PC-9 (cell line): Measurements from ENCODE around the gene STING1. TPM values are rescaled to one million over a fixed set of nuclear protein-coding genes. Genes with fewer than 3 reads are reported as not detected.
"Not testable (repeated sequence)": the region's sequence is repeated elsewhere in the genome, so short reads cannot be mapped to it uniquely, and the experiment has no call there.

Source experiments
- BruUV-seq: library from RNA; stranded (reverse); fragments of 400-500 nt; replicated peaks from 2 replicates; lab custom pipeline; 2021; lab: Mats Ljungman, UMichigan
- CTCF ChIA-PET: fragments of 300-600 bp; sonication (Branson Sonifier 250); formaldehyde crosslinking; loops from one replicate; lab custom pipeline; 2022; ENCODE audit warnings: antibody characterized with exemption; lab: Charles Lee
- POLR2A ChIA-PET: fragments of 300-600 bp; sonication (Branson Sonifier 250); formaldehyde crosslinking; loops from one replicate; lab custom pipeline; 2022; ENCODE audit warnings: antibody characterized with exemption; ENCODE audit not compliant: unreplicated experiment; lab: Charles Lee
- DNase-seq, 2 experiments: peaks; one replicate each; pipeline versions ENCODE4 v3.0.0 to v3.0.0-alpha.2; 2015 to 2022; ENCODE audit warnings: mixed read lengths in 1 of 2
- H2AFZ ChIP-seq: fragments of 200-600 bp; sonication (generic); 2 replicates; pipeline ENCODE4 v1.8.1; 2017; ENCODE audit warnings: antibody characterized with exemption
- H3F3A ChIP-seq: fragments of 200-600 bp; sonication (generic); 2 replicates; pipeline ENCODE4 v1.8.1; 2017; ENCODE audit warnings: antibody characterized with exemption, mild to moderate bottlenecking, low read depth; ENCODE audit not compliant: insufficient read depth
- H3K27ac ChIP-seq: fragments of 200-600 bp; sonication (generic); 2 replicates; pipeline ENCODE4 v1.6.1; 2016; ENCODE audit warnings: mixed run types
- H3K27me3 ChIP-seq: fragments of 200-600 bp; sonication (generic); 2 replicates; pipeline ENCODE4 v1.6.1; 2016; ENCODE audit warnings: low read depth, mixed run types; ENCODE audit not compliant: insufficient read depth
- H3K36me3 ChIP-seq: fragments of 200-600 bp; sonication (generic); 2 replicates; pipeline ENCODE4 v1.6.1; 2016; ENCODE audit warnings: low read depth, mixed run types
- H3K4me1 ChIP-seq: fragments of 200-600 bp; sonication (generic); replicated peaks from 2 replicates; pipeline ENCODE4 v1.6.1; 2016; ENCODE audit warnings: mixed run types; ENCODE audit not compliant: insufficient read depth
- H3K4me2 ChIP-seq: fragments of 200-600 bp; sonication (generic); 2 replicates; pipeline ENCODE4 v1.6.1; 2017; ENCODE audit warnings: mixed run types
- H3K4me3 ChIP-seq: fragments of 200-600 bp; sonication (generic); 2 replicates; pipeline ENCODE4 v1.6.1; 2016; ENCODE audit warnings: mixed run types
- H3K79me2 ChIP-seq: fragments of 200-600 bp; sonication (generic); 2 replicates; pipeline ENCODE4 v1.6.1; 2017; ENCODE audit warnings: low read depth, mixed run types
- H3K9me2 ChIP-seq: fragments of 200-600 bp; sonication (generic); 2 replicates; pipeline ENCODE4 v1.8.1; 2017; ENCODE audit warnings: mild to moderate bottlenecking; ENCODE audit not compliant: insufficient read depth
- H3K9me3 ChIP-seq: fragments of 200-600 bp; sonication (generic); 2 replicates; pipeline ENCODE4 v1.8.1; 2016; ENCODE audit warnings: low read depth; ENCODE audit not compliant: insufficient read depth
- H4K20me1 ChIP-seq: fragments of 200-600 bp; sonication (generic); 2 replicates; pipeline ENCODE4 v1.8.1; 2017; ENCODE audit not compliant: insufficient read depth
- EZH2 ChIP-seq: fragments of 200-600 bp; sonication (generic); IDR thresholded peaks from 2 replicates; pipeline ENCODE4 v1.8.0; 2017; ENCODE audit warnings: antibody characterized with exemption, low read depth
- intact Hi-C: fragments of 100-400 bp; cut with micrococcal nuclease; formaldehyde crosslinking; loops from one replicate; pipeline ENCODE4 v1.10.0; 2022; ENCODE audit not compliant: unreplicated experiment
- total RNA-seq: library from RNA; stranded (reverse); gene quantifications from 2 replicates; pipeline ENCODE4 v1.2.3, GENCODE V29; 2021
- TF ChIP-seq, protein P1 (sequence below): fragments of 200-600 bp; sonication (generic); conservative IDR thresholded peaks from 2 replicates; pipeline ENCODE4 v1.6.1; 2017; ENCODE audit warnings: mixed run types, antibody characterized with exemption, mild to moderate bottlenecking, moderate library complexity

The STING1 gene
- total RNA-seq, 1 experiment from 2014 or later: 27.6 TPM

DNA sequence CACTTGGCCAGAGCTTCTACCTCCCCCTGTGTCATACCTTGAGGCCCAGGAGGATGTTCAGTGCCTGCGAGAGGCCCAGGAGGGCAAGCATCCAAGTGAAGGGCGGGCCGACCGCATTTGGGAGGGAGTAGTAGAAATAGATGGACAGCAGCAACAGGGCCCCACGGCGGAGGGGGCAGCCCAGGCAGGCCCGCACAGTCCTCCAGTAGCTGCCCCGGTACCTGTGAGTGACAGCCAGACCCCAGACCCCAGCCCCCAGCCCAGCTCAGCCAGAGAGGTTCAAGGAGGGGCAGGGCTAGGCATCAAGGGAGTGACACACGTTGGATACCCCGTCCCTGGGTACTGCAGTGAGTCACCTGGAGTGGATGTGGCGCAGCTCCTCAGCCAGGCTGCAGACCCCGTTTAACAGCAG, 1.4 kb downstream of the STING1 start:
- ChIA-PET POLR2A (interaction anchor here (0.5 to 0.6 kb wide), 2 partner anchors 204 to 1149 kb away, joined by 3 to 5 read pairs; partner anchors contain the start of gene CDC25C), CTCF (interaction anchor here (1.0 to 1.4 kb wide), 2 partner anchors 32 to 58 kb away, joined by 3 to 6 read pairs; no protein-coding TSS in a partner anchor)
- H3K9me2 ChIP-seq: no peaks in the 10 kb centered on the region
- H3K9me3 ChIP-seq: no peaks in the 10 kb centered on the region
- H3F3A ChIP-seq: peaks cover 31% of the 10 kb centered on the region
- intact Hi-C loops: no loop called here
- peak in 1 of 2 experiments; percentile 31 for DNase-seq
- H3K27me3 ChIP-seq: no peaks in the 10 kb centered on the region
- BruUV-seq: no TSS peak
- H3K79me2 ChIP-seq: no peaks in the 10 kb centered on the region
- H3K36me3 ChIP-seq: no peaks in the 10 kb centered on the region
- peak overlapping the region; percentile 76 for H3K4me2 ChIP-seq
- H2AFZ ChIP-seq: no peak overlapping the region
- no peak overlapping the region for H3K27ac ChIP-seq
- no peaks in the 10 kb centered on the region for H4K20me1 ChIP-seq
- TF ChIP-seq EZH2: no peak
- TF ChIP-seq, protein P1, sequence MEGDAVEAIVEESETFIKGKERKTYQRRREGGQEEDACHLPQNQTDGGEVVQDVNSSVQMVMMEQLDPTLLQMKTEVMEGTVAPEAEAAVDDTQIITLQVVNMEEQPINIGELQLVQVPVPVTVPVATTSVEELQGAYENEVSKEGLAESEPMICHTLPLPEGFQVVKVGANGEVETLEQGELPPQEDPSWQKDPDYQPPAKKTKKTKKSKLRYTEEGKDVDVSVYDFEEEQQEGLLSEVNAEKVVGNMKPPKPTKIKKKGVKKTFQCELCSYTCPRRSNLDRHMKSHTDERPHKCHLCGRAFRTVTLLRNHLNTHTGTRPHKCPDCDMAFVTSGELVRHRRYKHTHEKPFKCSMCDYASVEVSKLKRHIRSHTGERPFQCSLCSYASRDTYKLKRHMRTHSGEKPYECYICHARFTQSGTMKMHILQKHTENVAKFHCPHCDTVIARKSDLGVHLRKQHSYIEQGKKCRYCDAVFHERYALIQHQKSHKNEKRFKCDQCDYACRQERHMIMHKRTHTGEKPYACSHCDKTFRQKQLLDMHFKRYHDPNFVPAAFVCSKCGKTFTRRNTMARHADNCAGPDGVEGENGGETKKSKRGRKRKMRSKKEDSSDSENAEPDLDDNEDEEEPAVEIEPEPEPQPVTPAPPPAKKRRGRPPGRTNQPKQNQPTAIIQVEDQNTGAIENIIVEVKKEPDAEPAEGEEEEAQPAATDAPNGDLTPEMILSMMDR: no peak
- H3K4me1 ChIP-seq: peaks cover 28% of the 10 kb centered on the region
- H3K4me3 ChIP-seq: peak overlapping the region; percentile 39; the same call in 1 of the 2 replicates

DNA sequence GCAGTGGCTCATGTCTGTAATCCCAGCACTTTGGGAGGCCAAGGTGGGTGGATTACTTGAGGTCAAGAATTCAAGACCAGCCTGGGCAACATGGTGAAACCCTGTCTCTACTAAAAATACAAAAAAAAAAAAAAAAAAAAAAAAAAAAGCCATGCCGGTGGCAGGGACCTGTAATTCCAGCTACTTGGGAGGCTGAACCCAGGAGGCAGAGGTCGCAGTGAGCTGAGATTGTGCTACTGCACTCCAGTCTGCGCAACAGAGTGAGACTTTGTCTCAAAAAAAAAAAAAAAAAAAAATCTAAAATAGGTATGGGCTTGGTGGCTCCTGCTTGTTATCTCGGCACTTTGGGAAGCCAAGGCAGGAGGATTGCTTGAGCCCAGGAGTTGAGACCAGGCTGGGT, 2.8 kb downstream of the STING1 start:
- CTCF ChIA-PET: interaction anchor here (0.6 kb wide), 2 partner anchors 61 to 1209 kb away, joined by 8 to 9 read pairs; no protein-coding TSS in a partner anchor
- H2AFZ ChIP-seq, H3K9me2 ChIP-seq, intact Hi-C loops, POLR2A ChIA-PET, H4K20me1 ChIP-seq, H3K27ac ChIP-seq, H3K9me3 ChIP-seq, H3K79me2 ChIP-seq, DNase-seq, BruUV-seq, H3K36me3 ChIP-seq, H3K27me3 ChIP-seq, H3K4me3 ChIP-seq, H3K4me2 ChIP-seq: not testable (repeated sequence)
- Histone ChIP-seq H3F3A (peaks cover 31% of the 10 kb centered on the region), H3K4me1 (peaks cover 28% of the 10 kb centered on the region)

DNA sequence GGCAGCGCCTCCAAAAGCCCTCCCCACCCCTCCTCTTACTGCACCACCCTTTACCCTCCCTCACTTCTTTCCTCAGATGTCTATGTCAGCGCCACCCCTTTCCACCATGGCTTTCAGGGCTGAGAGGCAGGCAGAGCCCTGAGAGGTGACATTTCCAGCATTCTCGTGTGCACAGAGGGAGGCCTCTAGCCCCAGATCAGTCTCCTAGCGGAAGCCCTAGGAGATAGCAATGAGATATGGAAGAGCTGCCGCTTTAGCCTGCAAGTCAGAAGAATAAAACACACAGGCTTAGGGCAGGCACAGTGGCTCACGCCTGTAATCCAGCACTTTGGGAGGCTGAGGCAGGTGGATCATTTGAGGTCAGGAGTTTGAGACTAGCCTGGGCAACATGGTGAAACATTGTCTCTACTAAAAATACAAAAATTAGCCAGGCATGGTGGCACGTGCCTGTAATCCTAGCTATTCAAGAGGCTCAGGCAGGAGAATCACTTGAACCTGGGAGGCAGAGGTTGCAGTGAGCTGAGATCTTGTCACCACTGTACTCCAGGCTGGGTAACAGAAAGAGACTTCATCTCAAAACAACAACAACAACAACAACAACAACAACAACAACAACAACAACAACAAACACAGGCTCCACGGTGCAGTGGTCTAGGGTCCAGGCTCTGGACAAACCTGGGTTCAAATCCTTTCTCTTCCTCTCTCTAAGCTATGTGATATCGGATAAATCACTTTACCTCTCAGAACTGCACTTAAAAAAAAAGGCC, 3.7 kb downstream of the STING1 start:
- POLR2A ChIA-PET, H2AFZ ChIP-seq, H3K9me3 ChIP-seq, H3K27me3 ChIP-seq, H3K27ac ChIP-seq, CTCF ChIA-PET, H3K4me2 ChIP-seq, H3K4me3 ChIP-seq, BruUV-seq, H3K9me2 ChIP-seq, DNase-seq, H3K36me3 ChIP-seq, H3K79me2 ChIP-seq, intact Hi-C loops, H4K20me1 ChIP-seq: not testable (repeated sequence)
- Histone ChIP-seq H3F3A (peaks cover 27% of the 10 kb centered on the region), H3K4me1 (peaks cover 28% of the 10 kb centered on the region)

DNA sequence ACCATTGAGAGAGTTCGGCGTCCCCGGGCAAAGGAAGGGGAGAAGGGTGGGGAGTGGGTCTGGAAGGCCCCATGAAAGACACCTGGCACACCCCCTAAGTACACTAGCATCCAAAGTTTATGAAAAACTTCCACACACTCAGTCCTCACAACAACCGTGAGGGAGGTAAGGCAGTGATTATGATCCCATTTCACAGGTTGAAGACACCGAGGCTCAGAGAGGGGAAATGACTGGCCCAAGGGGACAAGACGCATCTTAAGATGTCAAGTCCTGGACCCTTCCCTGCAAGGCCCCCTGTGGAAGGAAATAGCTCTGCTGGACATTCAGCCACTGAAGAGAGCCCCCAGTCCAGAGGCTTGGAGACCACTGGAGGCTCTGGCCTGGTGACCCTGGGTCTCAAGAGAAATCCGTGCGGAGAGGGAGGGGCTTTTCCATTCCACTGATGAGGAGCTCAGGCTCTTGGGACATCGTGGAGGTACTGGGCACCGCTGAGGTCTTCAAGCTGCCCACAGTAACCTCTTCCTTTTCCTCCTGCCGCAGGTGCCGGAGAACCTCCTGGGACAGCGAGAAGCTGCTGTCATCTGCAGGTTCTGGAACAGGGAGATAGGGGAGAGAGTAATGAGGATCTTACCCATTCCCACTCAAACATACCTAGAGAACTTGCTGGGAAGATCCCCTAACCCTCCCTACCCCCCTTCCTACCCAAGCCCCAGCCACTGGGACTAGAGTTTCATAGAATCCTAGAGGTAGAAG, 6.5 kb downstream of the STING1 start:
- no peaks in the 10 kb centered on the region for H3K79me2 ChIP-seq
- no peak overlapping the region for H2AFZ ChIP-seq
- TF ChIP-seq EZH2: no peak
- TF ChIP-seq, protein P1: no peak
- H3K27ac ChIP-seq: no peak overlapping the region
- H3K36me3 ChIP-seq: no peaks in the 10 kb centered on the region
- H3K9me2 ChIP-seq: no peaks in the 10 kb centered on the region
- DNase-seq: no peak
- intact Hi-C loops: no loop called here
- ChIA-PET POLR2A (no interaction called here), CTCF (no interaction called here)
- no peaks in the 10 kb centered on the region for H3F3A ChIP-seq
- no peak overlapping the region for H3K4me2 ChIP-seq
- H3K4me1 ChIP-seq: peaks cover 4% of the 10 kb centered on the region
- no peaks in the 10 kb centered on the region for H3K9me3 ChIP-seq
- H3K27me3 ChIP-seq: no peaks in the 10 kb centered on the region
- BruUV-seq: no TSS peak
- no peak overlapping the region for H3K4me3 ChIP-seq
- no peaks in the 10 kb centered on the region for H4K20me1 ChIP-seq
